Type B pancreatic cell (in vitro differentiated cells): ENCODE measurements around the gene GMPPA. TPM values are rescaled to one million over a fixed set of nuclear protein-coding genes. Genes with fewer than 3 reads are reported as not detected.

Experiments used
- DNase-seq: peaks from one replicate; pipeline ENCODE4 v3.0.0; 2021; ENCODE audit warnings: mixed read lengths; ENCODE audit not compliant: unreplicated experiment; ENCODE audit errors: extremely low spot score
- H3K27ac Mint-ChIP-seq: 2 replicates; pipeline ENCODE4 v1.8.0; 2021; ENCODE audit warnings: mild to moderate bottlenecking, mixed read lengths
- H3K27me3 Mint-ChIP-seq: 2 replicates; pipeline ENCODE4 v1.8.0; 2021; ENCODE audit warnings: mixed read lengths
- H3K36me3 Mint-ChIP-seq: 2 replicates; pipeline ENCODE4 v1.8.0; 2021; ENCODE audit warnings: mixed read lengths
- H3K4me1 Mint-ChIP-seq: one replicate; pipeline ENCODE4 v1.8.0; 2021; ENCODE audit warnings: mixed read lengths; ENCODE audit not compliant: unreplicated experiment
- H3K4me3 Mint-ChIP-seq: 2 replicates; pipeline ENCODE4 v1.8.0; 2021; ENCODE audit warnings: mild to moderate bottlenecking, mixed read lengths
- H3K9me3 Mint-ChIP-seq: 2 replicates; pipeline ENCODE4 v1.8.0; 2021; ENCODE audit warnings: mixed read lengths
- CTCF ChIP-seq: fragments of 200-600 bp; sonication (generic); conservative IDR thresholded peaks from 2 replicates; pipeline ENCODE4 v1.5.0; 2021; ENCODE audit warnings: antibody characterized with exemption, mild to moderate bottlenecking
- total RNA-seq: library from RNA; stranded (reverse); gene quantifications from 2 replicates; pipeline ENCODE4 v1.2.1, GENCODE V29; 2021; ENCODE audit warnings: low replicate concordance

GMPPA gene
- total RNA-seq, 1 donor from 2014 or later, result 34.4 TPM

DNA sequence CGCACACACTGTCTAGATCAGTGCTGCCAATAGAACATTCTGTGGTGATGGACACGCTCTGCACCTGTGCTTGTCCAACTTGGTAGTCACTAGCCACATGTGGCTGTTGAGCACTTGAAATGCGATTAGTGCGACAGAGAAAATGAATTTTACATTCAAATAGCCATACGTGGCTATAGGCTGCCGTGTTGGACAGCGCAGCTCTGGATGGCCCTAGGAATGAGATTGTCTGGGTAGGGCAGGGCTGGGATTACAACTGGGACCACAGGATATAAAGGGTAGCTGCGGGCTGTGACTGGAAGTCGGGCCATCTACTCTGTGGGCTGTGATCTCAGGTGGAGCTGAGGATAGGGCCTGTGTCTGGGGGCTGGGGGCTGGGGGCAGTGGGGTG is 20.8 kb downstream of the GMPPA start:
- Mint-ChIP-seq H3K27me3 (peaks cover 70% of the 10 kb centered on the region), H3K27ac (peak overlapping the region; percentile 2), H3K4me3 (peak overlapping the region; percentile 20), H3K36me3 (no peaks in the 10 kb centered on the region), H3K9me3 (no peaks in the 10 kb centered on the region), H3K4me1 (peaks cover 52% of the 10 kb centered on the region)
- TF ChIP-seq CTCF, result no peak
- no peak for DNase-seq

GRCh38 chr2:219520079-219520478 is 21.4 kb downstream of the GMPPA start:
- Mint-ChIP-seq H3K4me1 (peaks cover 54% of the 10 kb centered on the region), H3K27ac (no peak overlapping the region), H3K4me3 (no peak overlapping the region), H3K36me3 (no peaks in the 10 kb centered on the region), H3K27me3 (peaks cover 69% of the 10 kb centered on the region), H3K9me3 (no peaks in the 10 kb centered on the region)
- no peak for TF ChIP-seq CTCF
- DNase-seq, result no peak

- no peak for DNase-seq
- Mint-ChIP-seq H3K27ac (peak overlapping the region; percentile 11), H3K36me3 (no peaks in the 10 kb centered on the region), H3K4me1 (peaks cover 58% of the 10 kb centered on the region), H3K27me3 (peaks cover 69% of the 10 kb centered on the region), H3K4me3 (peak overlapping the region; percentile 79), H3K9me3 (no peaks in the 10 kb centered on the region)
- TF ChIP-seq CTCF, result peak; percentile 83
These were observed 22.6 kb downstream of the GMPPA start for GRCh38 chr2:219521066-219521880.

DNA sequence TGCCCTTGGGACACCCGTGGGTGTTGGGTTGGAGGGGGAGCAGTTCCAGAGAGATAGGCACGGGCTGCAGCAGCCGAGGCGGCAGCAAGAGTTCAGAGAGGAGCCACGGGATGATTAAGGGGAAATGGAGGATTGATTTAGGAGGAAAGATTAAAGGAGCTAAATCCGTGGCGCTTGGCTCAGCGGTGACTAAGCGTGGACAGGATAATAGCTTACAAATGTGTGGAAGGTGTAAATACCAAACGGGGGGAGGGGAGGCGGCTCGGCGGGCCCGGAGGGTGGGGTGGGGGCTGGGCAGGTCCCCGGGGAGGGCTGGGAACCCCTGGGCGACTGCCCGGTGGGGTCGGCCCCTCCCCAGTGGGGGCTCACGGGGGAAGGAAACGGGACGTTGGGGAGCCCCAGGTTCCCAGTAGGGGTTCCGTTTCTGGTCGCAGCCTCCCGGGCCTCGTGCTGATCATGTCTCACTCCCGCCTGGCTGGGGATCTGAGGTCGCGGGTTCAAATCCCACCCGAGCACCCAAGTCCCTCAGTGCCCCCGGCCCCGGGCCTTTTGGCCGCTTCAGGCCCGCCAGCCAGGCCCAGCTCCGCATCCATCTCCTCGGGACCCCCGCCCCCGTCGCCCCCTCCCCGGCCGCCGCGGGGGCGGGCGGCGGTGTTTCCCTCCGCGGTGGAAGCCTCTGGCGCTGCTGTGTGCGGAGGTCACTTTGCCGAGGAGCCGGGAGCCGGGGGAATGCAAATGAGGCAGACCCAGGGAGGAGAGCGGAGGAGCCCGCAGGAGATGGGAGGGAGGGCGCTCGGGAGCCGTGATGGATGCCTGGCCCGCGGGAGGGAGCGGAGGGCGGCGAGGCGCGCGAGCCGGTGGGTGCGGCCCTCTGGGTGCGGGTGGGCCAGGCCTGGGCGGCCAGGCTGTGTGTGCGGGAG is 23.7 kb downstream of the GMPPA start:
- Mint-ChIP-seq H3K27me3 (peaks cover 69% of the 10 kb centered on the region), H3K4me1 (peaks cover 62% of the 10 kb centered on the region), H3K4me3 (peak overlapping the region; percentile 79), H3K9me3 (no peaks in the 10 kb centered on the region), H3K36me3 (no peaks in the 10 kb centered on the region), H3K27ac (peak overlapping the region; percentile 11)
- no peak for DNase-seq
- TF ChIP-seq CTCF, result no peak

DNA sequence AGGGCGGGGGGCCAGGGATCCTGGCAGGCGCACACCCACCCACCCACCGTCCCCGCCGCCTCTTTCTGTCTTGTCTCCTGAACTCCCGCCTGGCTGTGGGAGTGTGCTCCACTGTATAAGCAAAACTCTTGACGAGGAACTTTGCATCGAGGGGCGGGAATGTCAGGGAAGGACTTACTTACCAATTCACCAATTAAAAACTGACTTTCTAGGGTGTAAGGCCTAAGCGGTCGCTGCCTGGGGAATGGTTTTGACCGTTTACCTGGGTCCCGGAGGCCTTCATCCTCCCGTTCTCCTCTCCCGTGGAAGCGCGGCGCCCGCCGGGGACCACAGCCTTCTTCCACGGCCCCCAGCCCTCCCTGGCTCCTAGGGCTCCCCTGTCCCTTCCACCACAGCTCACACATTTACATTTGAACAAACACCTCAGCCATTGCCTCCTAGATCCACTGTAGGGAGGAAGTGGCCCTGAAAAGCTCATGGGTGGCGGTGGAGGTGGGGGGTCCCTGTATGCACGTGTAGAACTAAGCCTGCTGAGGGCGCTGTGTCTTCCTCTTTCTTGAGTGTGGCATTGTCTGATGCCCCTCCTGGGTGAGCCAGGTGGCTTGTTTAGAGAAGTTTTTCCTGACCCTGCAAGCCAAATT is 24.5 kb downstream of the GMPPA start:
- Mint-ChIP-seq H3K36me3 (no peaks in the 10 kb centered on the region), H3K4me1 (peaks cover 60% of the 10 kb centered on the region), H3K9me3 (no peaks in the 10 kb centered on the region), H3K27ac (no peak overlapping the region), H3K27me3 (peaks cover 69% of the 10 kb centered on the region), H3K4me3 (peak overlapping the region; percentile 51)
- peak; percentile 26 for TF ChIP-seq CTCF
- DNase-seq, result no peak
